Measurements from ENCODE around the gene ZNF438.

- TF ChIP-seq CTCF (IDR thresholded peaks at IDR 0.05; ENCODE audit: borderline replicate concordance, extremely low read depth, low read length, poor library complexity, severe bottlenecking) (peak; percentile 3), EZH2 (IDR thresholded peaks at IDR 0.05; ENCODE audit: borderline replicate concordance, low read depth, low read length, severe bottlenecking) (no peak)
These were observed 39.0 kb upstream of the ZNF438 start for GRCh38 chr10:31070691-31071090.
